Left ventricle myocardium inferior (tissue), 1 donor: ENCODE data around the gene ZNF280D. TPM values are rescaled to one million over a fixed set of nuclear protein-coding genes. Genes with fewer than 3 reads are reported as not detected.

Source experiments
- DNase-seq: peaks from one replicate; pipeline ENCODE4 v3.0.0-alpha.2; 2020
- H3K27ac ChIP-seq: fragments of 200-600 bp; replicated peaks from 2 replicates; pipeline ENCODE4 v1.8.0; 2021
- H3K27me3 ChIP-seq: fragments of 200-600 bp; 2 replicates; pipeline ENCODE4 v1.8.0; 2021; ENCODE audit warnings: low read depth
- H3K36me3 ChIP-seq: fragments of 200-600 bp; 2 replicates; pipeline ENCODE4 v1.8.0; 2021
- H3K4me1 ChIP-seq: fragments of 200-600 bp; 2 replicates; pipeline ENCODE4 v1.8.0; 2021
- H3K4me3 ChIP-seq: fragments of 200-600 bp; 2 replicates; pipeline ENCODE4 v1.8.0; 2021; ENCODE audit warnings: mild to moderate bottlenecking, moderate library complexity
- H3K9me3 ChIP-seq: fragments of 200-600 bp; replicated peaks from 2 replicates; pipeline ENCODE4 v1.8.0; 2021
- CTCF ChIP-seq: fragments of 200-600 bp; IDR thresholded peaks from 2 replicates; pipeline ENCODE4 v1.8.0; 2021; ENCODE audit warnings: antibody characterized with exemption, mild to moderate bottlenecking, borderline replicate concordance
- intact Hi-C: fragments of 100-400 bp; cut with micrococcal nuclease; formaldehyde crosslinking; loops from one replicate; pipeline ENCODE4 v1.11.0; 2022
- total RNA-seq: library from RNA; stranded (reverse); fragmentation: NEBNext Ultra II Directional; extraction: Animal tissue kit (Norgen Biotek cat#: 25700); gene quantifications from one replicate; pipeline ENCODE4 v1.2.1, GENCODE V29; 2021
- donor health status: DM: no; HTN: yes; CAD: no; lungs with severe emphysema.

Gene ZNF280D
- total RNA-seq, 1 donor from 2014 or later: 22.0 TPM

DNA sequence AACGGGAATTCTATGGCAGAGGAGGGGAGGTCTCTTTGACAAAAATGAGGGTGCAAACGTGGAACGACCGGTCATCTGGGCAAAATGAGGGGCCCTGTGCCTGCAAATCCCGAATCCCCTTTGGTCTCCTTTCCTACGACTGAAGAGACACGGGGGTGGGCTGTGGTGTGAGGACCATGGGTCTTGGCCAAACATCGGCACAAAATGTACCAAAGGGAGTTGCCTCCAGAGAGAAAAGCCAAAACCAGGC, 498 bp downstream of the ZNF280D start:
- Histone ChIP-seq H3K4me1 (peaks cover 60% of the 10 kb centered on the region), H3K27me3 (no peaks in the 10 kb centered on the region), H3K9me3 (peaks cover 12% of the 10 kb centered on the region), H3K4me3 (peak overlapping the region; percentile 75), H3K36me3 (no peaks in the 10 kb centered on the region), H3K27ac (peak overlapping the region; percentile 98)
- intact Hi-C loops: no loop called here
- DNase-seq: no peak
- TF ChIP-seq CTCF: no peak

DNA sequence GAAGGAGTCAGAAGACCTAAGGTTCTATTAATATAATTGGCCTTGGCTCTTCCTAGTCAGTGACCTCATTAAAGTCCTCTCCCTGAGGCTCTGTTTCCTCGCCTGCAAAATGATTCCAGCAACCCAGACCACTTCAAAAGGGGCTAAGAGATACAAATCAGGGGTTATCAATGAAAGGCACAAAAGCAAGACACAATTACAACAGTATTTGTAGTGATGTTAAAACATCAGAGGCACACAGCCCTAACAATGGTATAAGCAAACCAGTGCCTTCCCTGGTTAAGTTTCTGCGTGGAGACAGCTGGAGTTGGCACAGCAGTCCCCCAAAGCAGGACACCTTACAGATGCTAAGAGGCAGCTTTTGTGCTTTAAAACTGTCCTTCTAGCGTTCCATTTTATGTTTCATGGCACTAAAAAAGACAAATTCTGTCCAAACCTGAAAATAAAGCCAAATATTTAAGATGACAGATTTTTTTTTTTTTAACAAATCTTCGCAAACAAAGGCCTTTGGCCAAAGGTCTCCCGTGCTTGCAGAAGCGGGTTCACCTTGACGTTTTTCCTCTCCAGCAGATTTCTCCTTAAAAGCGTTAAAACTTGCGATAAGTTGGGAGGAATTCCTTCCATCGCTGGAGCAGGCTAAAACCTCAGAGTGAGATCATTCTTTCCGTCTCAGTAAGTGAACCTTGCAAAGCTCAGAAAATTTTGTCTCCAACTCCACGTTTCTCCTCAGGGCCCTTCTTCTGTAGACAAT, 999 bp downstream of the ZNF280D start:
- Histone ChIP-seq H3K27ac (peak overlapping the region; percentile 98), H3K4me3 (peak overlapping the region; percentile 75), H3K9me3 (peaks cover 12% of the 10 kb centered on the region), H3K4me1 (peaks cover 64% of the 10 kb centered on the region), H3K27me3 (no peaks in the 10 kb centered on the region), H3K36me3 (no peaks in the 10 kb centered on the region)
- intact Hi-C loops: no loop called here
- no peak for DNase-seq
- TF ChIP-seq CTCF: no peak

DNA sequence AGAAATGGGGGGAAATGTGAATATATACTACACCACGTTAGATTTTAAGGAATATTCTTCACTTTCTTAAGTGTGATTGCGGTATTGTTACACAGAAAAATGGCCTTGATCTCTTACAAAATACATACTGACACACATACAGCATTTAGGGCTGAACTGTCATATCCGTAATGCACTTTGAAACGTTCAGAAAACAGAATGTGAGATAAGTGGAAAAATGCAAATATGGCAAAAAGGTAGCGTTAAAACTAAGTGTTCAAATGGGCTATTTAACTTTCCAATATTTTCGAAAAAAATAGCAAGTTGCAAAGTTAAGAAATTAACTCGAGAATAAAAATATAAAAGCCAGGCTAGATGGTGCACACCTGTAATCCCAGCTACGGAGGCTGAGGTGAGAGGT, 1.8 kb downstream of the ZNF280D start:
- Histone ChIP-seq H3K4me3 (peak overlapping the region; percentile 75), H3K9me3 (peaks cover 12% of the 10 kb centered on the region), H3K4me1 (peaks cover 67% of the 10 kb centered on the region), H3K36me3 (peaks cover 6% of the 10 kb centered on the region), H3K27me3 (no peaks in the 10 kb centered on the region), H3K27ac (peak overlapping the region; percentile 98)
- intact Hi-C loops: no loop called here
- TF ChIP-seq CTCF: no peak
- no peak for DNase-seq

DNA sequence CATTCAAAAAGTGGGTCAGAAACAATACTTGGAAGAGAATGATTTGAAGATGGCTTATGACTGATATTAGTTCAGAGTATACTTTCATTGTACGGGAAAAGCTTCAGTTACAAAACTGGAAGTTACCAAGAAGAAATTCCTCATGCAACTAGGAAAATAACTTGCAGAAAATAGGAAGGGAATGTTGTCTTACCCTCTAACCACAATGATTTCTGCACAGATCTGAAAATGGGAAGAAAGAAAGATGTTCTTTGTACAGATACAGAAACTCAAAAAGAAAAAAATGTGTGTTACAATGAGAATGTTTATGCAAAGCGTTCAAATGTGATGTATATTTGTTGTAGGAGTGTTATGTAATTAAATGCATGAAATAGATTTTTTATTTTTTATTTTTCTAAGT, 3.7 kb downstream of the ZNF280D start:
- Histone ChIP-seq H3K36me3 (peaks cover 6% of the 10 kb centered on the region), H3K27me3 (no peaks in the 10 kb centered on the region), H3K4me1 (peaks cover 86% of the 10 kb centered on the region), H3K4me3 (no peak overlapping the region), H3K27ac (no peak overlapping the region), H3K9me3 (peaks cover 9% of the 10 kb centered on the region)
- no peak for TF ChIP-seq CTCF
- no peak for DNase-seq
- intact Hi-C loops: no loop called here

GRCh38 chr15:56725386-56725785, 7.9 kb downstream of the ZNF280D start:
- intact Hi-C loops: no loop called here
- DNase-seq: no peak
- H3K27ac ChIP-seq: no peak overlapping the region
- H3K36me3 ChIP-seq: peaks cover 6% of the 10 kb centered on the region
- H3K9me3 ChIP-seq: no peaks in the 10 kb centered on the region
- peaks cover 61% of the 10 kb centered on the region for H3K4me1 ChIP-seq
- no peaks in the 10 kb centered on the region for H3K27me3 ChIP-seq
- TF ChIP-seq CTCF: no peak
- no peak overlapping the region for H3K4me3 ChIP-seq

GRCh38 chr15:56724232-56724631, 9.1 kb downstream of the ZNF280D start:
- peaks cover 58% of the 10 kb centered on the region for H3K4me1 ChIP-seq
- no peak overlapping the region for H3K27ac ChIP-seq
- H3K27me3 ChIP-seq: no peaks in the 10 kb centered on the region
- intact Hi-C loops: no loop called here
- no peak for TF ChIP-seq CTCF
- H3K4me3 ChIP-seq: no peak overlapping the region
- peaks cover 6% of the 10 kb centered on the region for H3K36me3 ChIP-seq
- no peak for DNase-seq
- no peaks in the 10 kb centered on the region for H3K9me3 ChIP-seq
